HepG2 (cell line): ENCODE results near the gene VGLL3. TPM values are rescaled to one million over a fixed set of nuclear protein-coding genes. Genes with fewer than 3 reads are reported as not detected.
A peak's percentile ranks its signal among the peaks of the same experiment; 100 is the strongest.

Source experiments
- ATAC-seq: fragments of 200-7000 bp; cut with Tn5 transposase; 3 replicates; pipeline ENCODE4 v1.9.1; 2020; ENCODE audit warnings: mild to moderate bottlenecking, moderate library complexity
- BruUV-seq: library from RNA; stranded (reverse); fragments of 400-500 nt; replicated peaks from 2 replicates; lab custom pipeline; 2021; lab: Mats Ljungman, UMichigan
- CTCF ChIA-PET: fragments of 300-600 bp; formaldehyde crosslinking; extraction: SDS; loops from one replicate; lab custom pipeline; 2021; ENCODE audit warnings: low total read pairs, inconsistent platforms, low intra/inter-chr PET ratio; lab: Yijun Ruan, JAX
- POLR2A ChIA-PET: fragments of 350-600 bp; sonication (Branson Sonifier 250); formaldehyde crosslinking; loops from one replicate; lab custom pipeline; 2020; ENCODE audit warnings: antibody characterized with exemption, inconsistent platforms; lab: Yijun Ruan, JAX
- DNase-seq: peaks from one replicate; pipeline ENCODE4 v3.0.0-alpha.2; 2015; ENCODE audit warnings: low spot score
- FAIRE-seq: peaks from 3 replicates; lab custom pipeline; 2011; peaks lifted over from hg19 to GRCh38; lab: Jason Lieb, UNC
- H2AFZ ChIP-seq: one replicate; pipeline ENCODE4 v1.6.1; 2011; ENCODE audit warnings: low read length, inconsistent platforms
- H3K27ac ChIP-seq: fragments of 300-600 bp; 3 replicates; pipeline ENCODE4 v1.8.0; 2011; ENCODE audit warnings: mixed run types, mild to moderate bottlenecking, mixed read lengths, low read length, inconsistent platforms; ENCODE audit not compliant: insufficient read depth; ENCODE audit errors: extremely low read length
- H3K27me3 ChIP-seq, 2 experiments: fragments of 200-600 bp in 1 of 2; 2 replicates in 1 of 2; 3 replicates in 1 of 2; pipeline versions ENCODE4 v1.6.0 to v1.8.0; 2011; ENCODE audit warnings: low read length in 2 of 2, mild to moderate bottlenecking in 2 of 2, moderate library complexity in 2 of 2, inconsistent platforms in 1 of 2; ENCODE audit not compliant: insufficient read depth in 2 of 2, control insufficient read depth in 1 of 2
- H3K36me3 ChIP-seq, 2 experiments: fragments of 200-600 bp in 1 of 2; replicated peaks in 1 of 2; 2 replicates in 1 of 2; 3 replicates in 1 of 2; pipeline versions ENCODE4 v1.5.1 to v1.8.0; 2011; ENCODE audit warnings: low read length in 2 of 2, inconsistent platforms in 1 of 2; ENCODE audit not compliant: insufficient read depth in 2 of 2, control insufficient read depth in 1 of 2
- H3K4me1 ChIP-seq: 2 replicates; pipeline ENCODE4 v1.5.1; 2012; ENCODE audit warnings: low read length, inconsistent platforms; ENCODE audit not compliant: insufficient read depth
- H3K4me2 ChIP-seq: 2 replicates; pipeline ENCODE4 v1.6.0; 2011; ENCODE audit warnings: low read depth, low read length, inconsistent platforms
- H3K4me3 ChIP-seq, 3 experiments: fragments of 200-600 bp in 1 of 3; sonication (generic), shearing (Covaris generic) in 1 of 3; replicated peaks in 1 of 3; 2 replicates each; pipeline ENCODE4 v1.5.1; 2011 to 2016; ENCODE audit warnings: low read length in 3 of 3, inconsistent platforms in 2 of 3, low read depth in 2 of 3, mild to moderate bottlenecking in 2 of 3, control low read depth in 1 of 3, mixed read lengths in 1 of 3; ENCODE audit not compliant: insufficient read depth in 1 of 3
- H3K79me2 ChIP-seq: one replicate; pipeline ENCODE4 v1.6.1; 2011; ENCODE audit warnings: low read length, inconsistent platforms; ENCODE audit not compliant: insufficient read depth
- H3K9ac ChIP-seq: 2 replicates; pipeline ENCODE4 v1.6.0; 2011; ENCODE audit warnings: mild to moderate bottlenecking, low read depth, low read length, inconsistent platforms; ENCODE audit not compliant: insufficient read depth
- H3K9me3 ChIP-seq: 2 replicates; pipeline ENCODE4 v1.5.1; 2012; ENCODE audit warnings: mild to moderate bottlenecking, low read length
- H4K20me1 ChIP-seq: 2 replicates; pipeline ENCODE4 v1.6.0; 2011; ENCODE audit warnings: inconsistent platforms, mild to moderate bottlenecking, low read length, moderate library complexity; ENCODE audit not compliant: insufficient read depth
- BHLHE40 ChIP-seq: IDR thresholded peaks from 2 replicates; pipeline ENCODE4 v1.6.1; 2011; ENCODE audit warnings: low read length, improper control_type of control experiment
- MAFK ChIP-seq, 2 experiments: IDR thresholded peaks in 1 of 2; conservative IDR thresholded peaks in 1 of 2; 2 replicates each; pipeline ENCODE4 v1.6.1; 2011; ENCODE audit warnings: improper control_type of control experiment in 2 of 2, low read length in 2 of 2
- NFE2L2 ChIP-seq: fragments of 150-350 bp; IDR thresholded peaks from 2 replicates; pipeline ENCODE4 v1.6.1; 2014; ENCODE audit warnings: low read length
- NFIB ChIP-seq: sonication (generic); formaldehyde crosslinking; IDR thresholded peaks from 2 replicates; pipeline ENCODE4 v1.9.0; 2021; ENCODE audit warnings: missing genetic modification reagents, mild to moderate bottlenecking, borderline replicate concordance
- NPAS2 ChIP-seq: sonication (generic); formaldehyde crosslinking; IDR thresholded peaks from 2 replicates; pipeline ENCODE4 v1.8.0; 2022; ENCODE audit warnings: mild to moderate bottlenecking, missing genetic modification reagents, borderline replicate concordance
- NR2C2 ChIP-seq: sonication (generic); formaldehyde crosslinking; IDR thresholded peaks from 2 replicates; pipeline ENCODE4 v1.4.0; 2020; ENCODE audit warnings: missing genetic modification reagents, mild to moderate bottlenecking, moderate library complexity, borderline replicate concordance
- TAF15 ChIP-seq: fragments of 200-400 bp; formaldehyde crosslinking; IDR thresholded peaks from one replicate; pipeline ENCODE4 v1.6.1; 2018; ENCODE audit warnings: mild to moderate bottlenecking, low read depth, low read length; ENCODE audit not compliant: poor library complexity, severe bottlenecking
- TGIF2 ChIP-seq: IDR thresholded peaks from 2 replicates; pipeline ENCODE4 v1.6.1; 2016; ENCODE audit warnings: control low read depth, missing compliant biosample characterization
- ZNF350 ChIP-seq: sonication (generic); formaldehyde crosslinking; IDR thresholded peaks from 2 replicates; pipeline ENCODE4 v1.4.0; 2020; ENCODE audit warnings: mild to moderate bottlenecking, low read depth, missing genetic modification reagents, borderline replicate concordance
- ZNF432 ChIP-seq: sonication (generic); formaldehyde crosslinking; IDR thresholded peaks from 2 replicates; pipeline ENCODE4 v1.5.0; 2020; ENCODE audit warnings: missing genetic modification reagents, mild to moderate bottlenecking, borderline replicate concordance
- ZNF44 ChIP-seq: sonication (generic); formaldehyde crosslinking; IDR thresholded peaks from 2 replicates; pipeline ENCODE4 v1.5.1; 2020; ENCODE audit warnings: mild to moderate bottlenecking, missing genetic modification reagents
- ZNF850 ChIP-seq: sonication (generic); formaldehyde crosslinking; conservative IDR thresholded peaks from 2 replicates; pipeline ENCODE4 v1.9.0; 2021; ENCODE audit warnings: mild to moderate bottlenecking, missing genetic modification reagents
- WGBS: methylation state at CpG from one replicate; pipeline ENCODE4 v1.1.6; 2017; ENCODE audit warnings: low lambda C conversion rate; 5-methylcytosine and 5-hydroxymethylcytosine counted together
- in situ Hi-C: cut with HindIII; loops from 2 replicates; pipeline ENCODE4 v1.10.0; 2017; ENCODE audit warnings: low pct_unique_long_range_greater_than_20kb; ENCODE audit not compliant: extremely low pct_ligation_motif_present
- intact Hi-C: fragments of 100-400 bp; cut with micrococcal nuclease; formaldehyde crosslinking; loops from one replicate; pipeline ENCODE4 v1.10.0; 2022; ENCODE audit not compliant: unreplicated experiment
- polyA plus RNA-seq, 8 experiments: library from polyadenylated mRNA; depleted of rRNA in 3 of 8; stranded (reverse) in 7 of 8; unstranded in 1 of 8; fragments of >200 nt; fragmentation: Illumina TruSeq in 4 of 8; extraction: Trizol in 4 of 8; gene quantifications; 2 replicates each; pipeline versions ENCODE4 v1.2.1 to v1.2.3, GENCODE V29; 2011 to 2016; ENCODE audit warnings: low read depth in 4 of 8, missing spikeins in 1 of 8, mixed read lengths in 1 of 8; ENCODE audit not compliant: insufficient read depth in 1 of 8
- total RNA-seq, 5 experiments: library from RNA; depleted of rRNA; stranded (reverse); fragments of >200 nt; fragmentation: Illumina TruSeq; extraction: Trizol; gene quantifications; 2 replicates each; pipeline ENCODE4 v1.2.3, GENCODE V29; 2016; ENCODE audit warnings: low read depth in 1 of 5
- TF ChIP-seq, protein P1 (sequence below): IDR thresholded peaks from 2 replicates; pipeline ENCODE4 v1.6.1; 2016; ENCODE audit warnings: mild to moderate bottlenecking

VGLL3 gene
- total and polyA plus RNA-seq, 2 of the 13 experiments (the other 11 are each of a cell fraction or from before 2014, with no cell fraction given): 0.03 to 0.07 TPM

DNA sequence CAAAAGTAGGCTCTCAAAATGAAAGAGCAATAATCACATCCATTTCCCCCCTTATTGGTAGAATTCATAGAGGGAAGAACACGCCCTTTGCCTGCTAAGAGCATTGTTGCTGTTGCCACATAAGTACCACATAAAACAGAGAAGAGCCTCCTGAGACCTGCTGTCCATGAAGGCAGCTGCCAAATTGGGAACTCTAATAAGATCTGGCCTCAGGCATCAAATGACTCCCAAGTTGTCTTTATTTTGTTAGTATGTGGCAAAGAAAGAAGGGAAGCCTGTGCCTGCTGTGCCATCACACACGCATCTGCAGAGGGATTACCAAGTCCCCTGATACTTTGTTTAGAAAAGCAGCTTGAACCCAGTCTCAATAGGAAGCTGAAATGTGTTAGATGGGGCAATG, 23.9 kb downstream of the VGLL3 start (continued):
- TF ChIP-seq TAF15 (no peak), NPAS2 (CRISPR knock-in tag) (no peak), NR2C2 (no peak), ZNF44 (CRISPR knock-in tag) (no peak), BHLHE40 (no peak), ZNF432 (CRISPR knock-in tag) (no peak), ZNF850 (CRISPR knock-in tag) (no peak), TGIF2 (CRISPR knock-in tag) (no peak), NFIB (CRISPR knock-in tag) (no peak)
- TF ChIP-seq, protein P1, sequence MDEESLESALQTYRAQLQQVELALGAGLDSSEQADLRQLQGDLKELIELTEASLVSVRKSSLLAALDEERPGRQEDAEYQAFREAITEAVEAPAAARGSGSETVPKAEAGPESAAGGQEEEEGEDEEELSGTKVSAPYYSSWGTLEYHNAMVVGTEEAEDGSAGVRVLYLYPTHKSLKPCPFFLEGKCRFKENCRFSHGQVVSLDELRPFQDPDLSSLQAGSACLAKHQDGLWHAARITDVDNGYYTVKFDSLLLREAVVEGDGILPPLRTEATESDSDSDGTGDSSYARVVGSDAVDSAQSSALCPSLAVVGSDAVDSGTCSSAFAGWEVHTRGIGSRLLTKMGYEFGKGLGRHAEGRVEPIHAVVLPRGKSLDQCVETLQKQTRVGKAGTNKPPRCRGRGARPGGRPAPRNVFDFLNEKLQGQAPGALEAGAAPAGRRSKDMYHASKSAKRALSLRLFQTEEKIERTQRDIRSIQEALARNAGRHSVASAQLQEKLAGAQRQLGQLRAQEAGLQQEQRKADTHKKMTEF (CRISPR knock-in tag): no peak
- TF ChIP-seq, all 625 proteins: peak for 0

DNA sequence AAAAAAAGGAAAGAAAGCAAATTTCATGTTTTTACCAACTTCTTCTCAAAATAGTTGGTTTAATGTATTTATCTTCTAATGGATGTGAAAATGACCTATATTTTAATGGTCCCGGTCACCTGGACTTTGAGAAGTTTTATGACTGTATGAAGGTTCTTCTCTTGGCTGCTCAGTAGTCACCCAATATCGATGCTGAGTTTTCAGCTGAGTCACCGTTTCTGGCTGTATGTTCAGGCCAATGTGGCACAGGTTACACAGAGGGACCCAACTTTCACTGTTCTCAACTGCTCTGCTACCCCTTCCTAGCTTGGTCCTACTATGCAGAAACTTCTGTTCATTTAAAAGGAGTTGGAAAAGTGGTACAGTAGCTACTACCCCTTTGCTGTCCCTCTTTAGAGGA, 25.8 kb downstream of the VGLL3 start:
- CTCF ChIA-PET: no interaction called here
- in situ Hi-C loops: loop anchor here (10.0 kb wide), 1 partner anchor 200 kb away; no protein-coding TSS in a partner anchor
- BruUV-seq: no TSS peak

More for the DNA sequence above, 25.8 kb downstream of the VGLL3 start:
- TF ChIP-seq MAFK (conservative IDR thresholded peaks at IDR 0.05 in 1 of 2, IDR thresholded peaks at IDR 0.05 in 1 of 2; ENCODE audit: low read length in 2 of 2) (0 out of 4 replicates have a peak, but pooled peaks have one; percentile 12 to 24), NFE2L2 (peak; percentile 48; the same call in 1 of the 2 replicates), ZNF350 (no peak)
- H3K4me1 ChIP-seq: no peaks in the 10 kb centered on the region
- intact Hi-C loops: loop anchor here (5.0 kb wide), 1 partner anchor 193 kb away; no protein-coding TSS in a partner anchor
- WGBS: 5% methylated on average over 3 of the region's 3 CpGs
- ATAC-seq: no peak
- DNase-seq: no peak
- H3K79me2 ChIP-seq: no peaks in the 10 kb centered on the region
- no peak overlapping the region for H3K9ac ChIP-seq
- POLR2A ChIA-PET: no interaction called here
- FAIRE-seq: no peak
- H2AFZ ChIP-seq: no peak overlapping the region
- H3K36me3 ChIP-seq: no peaks in the 10 kb centered on the region
- no peaks in the 10 kb centered on the region for H3K27me3 ChIP-seq
- H3K9me3 ChIP-seq: no peaks in the 10 kb centered on the region
- H4K20me1 ChIP-seq: no peaks in the 10 kb centered on the region
- H3K4me3 ChIP-seq: no peak overlapping the region
- no peak overlapping the region for H3K4me2 ChIP-seq
- H3K27ac ChIP-seq: no peak overlapping the region
